ENCODE measurements around the gene UNC5CL. TPM values are rescaled to one million over a fixed set of nuclear protein-coding genes. Genes with fewer than 3 reads are reported as not detected.

Gene UNC5CL
- total and polyA plus RNA-seq, 2 of the 8 experiments (the other 6 are each of a cell fraction or from before 2014, with no cell fraction given): 1.3 to 1.7 TPM

GRCh38 chr6:41002168-41002567 is 36.9 kb downstream of the UNC5CL start:
- WGBS, 2 experiments (ENCODE audit: extremely low coverage in 1 of 2, insufficient coverage in 1 of 2, insufficient read length in 1 of 2, insufficient replicate concordance in 2 of 2, low coverage in 1 of 2, low lambda C conversion rate in 2 of 2, missing lambda C conversion rate in 1 of 2): 93% methylated on average over 3 of the region's 3 CpGs; no CpG with 5 or more reads in 1 of the 2 experiments
- Histone ChIP-seq H2AK5ac (ENCODE audit: low read depth, low read length) (no peak overlapping the region), H3K23ac (ENCODE audit: insufficient read length) (no peak overlapping the region), H2BK12ac (ENCODE audit: low read depth, low read length) (no peak overlapping the region), H3K9me3 (ENCODE audit: insufficient read depth in 2 of 2, low read depth in 1 of 2, low read length in 1 of 2) (no peaks in the 10 kb centered on the region), H3K79me1 (ENCODE audit: low read depth, low read length) (no peaks in the 10 kb centered on the region), H3K56ac (replicated peaks; ENCODE audit: insufficient read length, low read depth, low read length) (no peak overlapping the region), H2BK15ac (ENCODE audit: low read length) (no peak overlapping the region), H3K9ac (replicated peaks in 1 of 4; ENCODE audit: extremely low read depth in 1 of 4, low read depth in 3 of 4, low read length in 3 of 4) (no peak overlapping the region), H3K79me2 (ENCODE audit: control insufficient read depth in 1 of 2, insufficient read depth in 2 of 2, low read length in 2 of 2) (no peaks in the 10 kb centered on the region), H3K14ac (ENCODE audit: insufficient read length) (no peak overlapping the region), H4K91ac (replicated peaks; ENCODE audit: insufficient read length, low read length) (no peak overlapping the region), H3K4me1 (replicated peaks in 1 of 4; ENCODE audit: control insufficient read depth in 3 of 4, insufficient read depth in 4 of 4, low read length in 3 of 4) (peaks cover under 1 to 15% (median 9%) of the 10 kb centered on the region in 4 experiments), H4K20me1 (replicated peaks in 1 of 2; ENCODE audit: control insufficient read depth in 1 of 2, insufficient read depth in 2 of 2, low read length in 2 of 2) (no peaks in the 10 kb centered on the region), H2BK20ac (ENCODE audit: low read length) (no peak overlapping the region), H3K27me3 (replicated peaks in 1 of 4; ENCODE audit: control insufficient read depth in 3 of 4, extremely low read depth in 1 of 4, insufficient read depth in 3 of 4, low read length in 3 of 4) (no peaks in the 10 kb centered on the region; a peak in 2 of 7 replicates), H2BK5ac (ENCODE audit: low read depth, low read length) (no peak overlapping the region), H3K36me3 (ENCODE audit: control insufficient read depth in 2 of 4, insufficient read depth in 4 of 4, low read length in 3 of 4) (no peaks in the 10 kb centered on the region), H3K27ac (ENCODE audit: low read depth, low read length) (no peak overlapping the region), H3K18ac (ENCODE audit: extremely low read depth, low read length) (no peak overlapping the region), H4K8ac (ENCODE audit: extremely low read depth, insufficient read depth, low read length) (no peak overlapping the region), H2BK120ac (replicated peaks; ENCODE audit: low read depth, low read length) (peak overlapping the region; percentile 13), H2AFZ (ENCODE audit: low read length) (no peak overlapping the region), H3K4me2 (ENCODE audit: insufficient read depth in 1 of 2, low read depth in 2 of 2, low read length in 2 of 2) (no peak overlapping the region), H3K4ac (replicated peaks; ENCODE audit: insufficient read length, low read depth, low read length) (no peak overlapping the region), H3K4me3 (ENCODE audit: extremely low read depth in 1 of 4, insufficient read depth in 2 of 4, low read depth in 3 of 4, low read length in 4 of 4) (no peak overlapping the region), H3K23me2 (ENCODE audit: low read depth, low read length) (no peaks in the 10 kb centered on the region), H4K5ac (ENCODE audit: insufficient read length, low read depth, low read length) (no peak overlapping the region)
- no peak for FAIRE-seq
- CTCF ChIA-PET (ENCODE audit: partially characterized antibody): interaction anchor here (1.0 to 2.2 kb wide), 6 partner anchors 9 to 91 kb away, joined by 3 to 12 read pairs (median 3); no protein-coding TSS in a partner anchor
- TF ChIP-seq CTBP2 (IDR thresholded peaks at IDR 0.05; ENCODE audit: borderline replicate concordance, insufficient read depth, insufficient read length, low read length) (no peak), BCL11A (IDR thresholded peaks at IDR 0.05; ENCODE audit: low read depth in 2 of 2, low read length in 2 of 2) (no peak), CREB1 (IDR thresholded peaks at IDR 0.05) (no peak), YY1 (IDR thresholded peaks at IDR 0.05; ENCODE audit: low read depth, low read length) (no peak), TBP (IDR thresholded peaks at IDR 0.05; ENCODE audit: low read depth, low read length) (no peak), KDM4A (IDR thresholded peaks at IDR 0.05; ENCODE audit: low read depth, low read length, severe bottlenecking) (no peak), EZH2 (IDR thresholded peaks at IDR 0.05; ENCODE audit: low read depth, low read length, severe bottlenecking) (no peak), SRF (IDR thresholded peaks at IDR 0.05; ENCODE audit: low read depth, low read length) (no peak), TEAD4 (IDR thresholded peaks at IDR 0.05; ENCODE audit: low read depth, low read length) (no peak)
- TF ChIP-seq, protein P1, sequence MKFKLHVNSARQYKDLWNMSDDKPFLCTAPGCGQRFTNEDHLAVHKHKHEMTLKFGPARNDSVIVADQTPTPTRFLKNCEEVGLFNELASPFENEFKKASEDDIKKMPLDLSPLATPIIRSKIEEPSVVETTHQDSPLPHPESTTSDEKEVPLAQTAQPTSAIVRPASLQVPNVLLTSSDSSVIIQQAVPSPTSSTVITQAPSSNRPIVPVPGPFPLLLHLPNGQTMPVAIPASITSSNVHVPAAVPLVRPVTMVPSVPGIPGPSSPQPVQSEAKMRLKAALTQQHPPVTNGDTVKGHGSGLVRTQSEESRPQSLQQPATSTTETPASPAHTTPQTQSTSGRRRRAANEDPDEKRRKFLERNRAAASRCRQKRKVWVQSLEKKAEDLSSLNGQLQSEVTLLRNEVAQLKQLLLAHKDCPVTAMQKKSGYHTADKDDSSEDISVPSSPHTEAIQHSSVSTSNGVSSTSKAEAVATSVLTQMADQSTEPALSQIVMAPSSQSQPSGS (IDR thresholded peaks at IDR 0.05; ENCODE audit: low read length): no peak
- TF ChIP-seq, protein P2, sequence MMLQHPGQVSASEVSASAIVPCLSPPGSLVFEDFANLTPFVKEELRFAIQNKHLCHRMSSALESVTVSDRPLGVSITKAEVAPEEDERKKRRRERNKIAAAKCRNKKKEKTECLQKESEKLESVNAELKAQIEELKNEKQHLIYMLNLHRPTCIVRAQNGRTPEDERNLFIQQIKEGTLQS (IDR thresholded peaks at IDR 0.05; ENCODE audit: insufficient read depth, low read depth, low read length): no peak
- POLR2A ChIA-PET (ENCODE audit: partially characterized antibody): no interaction called here
- no peak for DNase-seq (ENCODE audit: low read depth in 1 of 2, low spot score in 2 of 2)

Measured in H1 (cell line).